Activated CD4-positive, alpha-beta T cell treated with anti-CD3 and anti-CD28 coated beads, Interleukin-2, amount 10 ng/mL, durations not matched to agents 7 days and 5 days (primary cell): ENCODE data around the gene B3GAT3. TPM values are rescaled to one million over a fixed set of nuclear protein-coding genes. Genes with fewer than 3 reads are reported as not detected.
A peak's percentile ranks its signal among the peaks of the same experiment; 100 is the strongest.

Experiments used
- CTCF ChIA-PET: fragments of 350-600 bp; sonication (Branson Sonifier 250); formaldehyde crosslinking; loops from one replicate; lab custom pipeline; 2021; ENCODE audit warnings: antibody characterized with exemption; lab: Charles Lee
- POLR2A ChIA-PET: fragments of 350-600 bp; sonication (Branson Sonifier 250); formaldehyde crosslinking; loops from one replicate; lab custom pipeline; 2021; ENCODE audit warnings: antibody characterized with exemption; lab: Charles Lee
- DNase-seq: peaks from one replicate; pipeline ENCODE4 v3.0.0-alpha.2; 2020
- H3K27ac Mint-ChIP-seq: one replicate; pipeline ENCODE4 v1.8.0; 2021; ENCODE audit warnings: mild to moderate bottlenecking, moderate library complexity, mixed read lengths
- H3K27me3 Mint-ChIP-seq: one replicate; pipeline ENCODE4 v1.8.0; 2021; ENCODE audit warnings: mixed read lengths
- H3K36me3 Mint-ChIP-seq: one replicate; pipeline ENCODE4 v1.8.0; 2021; ENCODE audit warnings: low read depth, mixed read lengths
- H3K4me1 Mint-ChIP-seq: one replicate; pipeline ENCODE4 v1.8.0; 2021; ENCODE audit warnings: mixed read lengths
- H3K4me3 Mint-ChIP-seq: one replicate; pipeline ENCODE4 v1.8.0; 2021; ENCODE audit warnings: mild to moderate bottlenecking, moderate library complexity, mixed read lengths
- H3K9me3 Mint-ChIP-seq: one replicate; pipeline ENCODE4 v1.8.0; 2021; ENCODE audit warnings: mixed read lengths
- total RNA-seq, 2 experiments: library from RNA; stranded (reverse); gene quantifications; one replicate each; pipeline ENCODE4 v1.2.3, GENCODE V29; 2021

Gene B3GAT3
- total RNA-seq = 10 to 100 TPM; 63.4 to 71.1 TPM

- peak within 1 kb of the TSS; percentile 85 for H3K4me3 Mint-ChIP-seq
- H3K27ac Mint-ChIP-seq = peak within 1 kb of the TSS; percentile 98
- POLR2A ChIA-PET = interaction anchor here (0.6 to 1.7 kb wide), 3 partner anchors 29 to 43 kb away, joined by 3 to 9 read pairs (median 4); partner anchors contain the start of genes C11orf98, CSKMT and TUT1
- DNase-seq = peak; percentile 98
- peaks cover 36% of the 10 kb centered on the region for H3K36me3 Mint-ChIP-seq
- CTCF ChIA-PET = interaction anchor here (1.0 to 4.7 kb wide), 14 partner anchors 8 to 164 kb away, joined by 3 to 40 read pairs (median 4); partner anchors contain the start of genes EML3, LBHD1, ROM1 and ZBTB3
- H3K4me1 Mint-ChIP-seq = peaks cover 27% of the 10 kb centered on the region
- no peaks in the 10 kb centered on the region for H3K27me3 Mint-ChIP-seq
- no peaks in the 10 kb centered on the region for H3K9me3 Mint-ChIP-seq
Observed at GRCh38 chr11:62621567-62622470, at the start of gene B3GAT3. Gene B3GAT3, minus strand, starts transcription at chr11:62621986. Its CDS starts 39 bp downstream, at chr11:62621947.

GRCh38 chr11:62671236-62671607, 49.4 kb upstream of the B3GAT3 start:
- CTCF ChIA-PET = interaction anchor here (0.7 to 2.5 kb wide), 14 partner anchors 8 to 247 kb away, joined by 3 to 11 read pairs (median 5); partner anchors contain the start of genes BSCL2, GNG3, HNRNPUL2 and SLC3A2
- H3K36me3 Mint-ChIP-seq = peaks cover 56% of the 10 kb centered on the region
- H3K4me3 Mint-ChIP-seq = peak overlapping the region; percentile 99
- POLR2A ChIA-PET = interaction anchor here (0.7 to 1.4 kb wide), 7 partner anchors 18 to 182 kb away, joined by 3 to 5 read pairs (median 3); partner anchors contain the start of genes INTS5 and MTA2
- H3K9me3 Mint-ChIP-seq = no peaks in the 10 kb centered on the region
- no peaks in the 10 kb centered on the region for H3K27me3 Mint-ChIP-seq
- H3K27ac Mint-ChIP-seq = peak overlapping the region; percentile 98
- DNase-seq = no peak
- H3K4me1 Mint-ChIP-seq = peaks cover 61% of the 10 kb centered on the region

- H3K4me1 Mint-ChIP-seq = peaks cover 57% of the 10 kb centered on the region
- POLR2A ChIA-PET = interaction anchor here (0.6 to 0.8 kb wide), 2 partner anchors 119 to 184 kb away, joined by 3 read pairs; no protein-coding TSS in a partner anchor
- DNase-seq = no peak
- CTCF ChIA-PET = interaction anchor here (0.7 to 2.5 kb wide), 8 partner anchors 13 to 610 kb away, joined by 3 to 8 read pairs (median 3); partner anchors contain the start of gene ROM1
- peak overlapping the region; percentile 98 for H3K27ac Mint-ChIP-seq
- H3K27me3 Mint-ChIP-seq = no peaks in the 10 kb centered on the region
- H3K36me3 Mint-ChIP-seq = peaks cover 58% of the 10 kb centered on the region
- no peaks in the 10 kb centered on the region for H3K9me3 Mint-ChIP-seq
- peak overlapping the region; percentile 99 for H3K4me3 Mint-ChIP-seq
Observed at GRCh38 chr11:62669420-62670161, 47.8 kb upstream of the B3GAT3 start.

GRCh38 chr11:62667460-62667859, 45.7 kb upstream of the B3GAT3 start:
- CTCF ChIA-PET = interaction anchor here (0.8 to 1.9 kb wide), 9 partner anchors 10 to 172 kb away, joined by 3 to 6 read pairs (median 3); partner anchors contain the start of genes TUT1 and WDR74
- peak overlapping the region; percentile 78 for H3K27ac Mint-ChIP-seq
- no peaks in the 10 kb centered on the region for H3K9me3 Mint-ChIP-seq
- H3K36me3 Mint-ChIP-seq = peaks cover 59% of the 10 kb centered on the region
- POLR2A ChIA-PET = interaction anchor here (0.8 kb wide), 1 partner anchor 66 kb away, joined by 3 read pairs; the partner anchor contains the start of gene MTA2
- peak overlapping the region; percentile 98 for H3K4me3 Mint-ChIP-seq
- no peaks in the 10 kb centered on the region for H3K27me3 Mint-ChIP-seq
- H3K4me1 Mint-ChIP-seq = peaks cover 53% of the 10 kb centered on the region
- DNase-seq = no peak

- H3K27ac Mint-ChIP-seq = peak overlapping the region; percentile 93
- POLR2A ChIA-PET = interaction anchor here (1.0 to 1.1 kb wide), 2 partner anchors 59 to 189 kb away, joined by 3 to 7 read pairs; no protein-coding TSS in a partner anchor
- H3K27me3 Mint-ChIP-seq = no peaks in the 10 kb centered on the region
- CTCF ChIA-PET = interaction anchor here (0.8 to 3.0 kb wide), 8 partner anchors 7 to 215 kb away, joined by 3 to 7 read pairs (median 4); partner anchors contain the start of genes SLC3A2 and TUT1
- H3K4me1 Mint-ChIP-seq = peaks cover 49% of the 10 kb centered on the region
- peaks cover 51% of the 10 kb centered on the region for H3K36me3 Mint-ChIP-seq
- no peak for DNase-seq
- H3K9me3 Mint-ChIP-seq = no peaks in the 10 kb centered on the region
- H3K4me3 Mint-ChIP-seq = peak overlapping the region; percentile 98
Observed at GRCh38 chr11:62666259-62666926, 44.6 kb upstream of the B3GAT3 start.

- peaks cover 47% of the 10 kb centered on the region for H3K36me3 Mint-ChIP-seq
- peaks cover 45% of the 10 kb centered on the region for H3K4me1 Mint-ChIP-seq
- POLR2A ChIA-PET = interaction anchor here (0.6 to 1.8 kb wide), 18 partner anchors 9 to 190 kb away, joined by 3 to 14 read pairs (median 7); partner anchors contain the start of genes B3GAT3, GANAB, INTS5 and TUT1
Observed at GRCh38 chr11:62665599-62666258, 43.9 kb upstream of the B3GAT3 start.

GRCh38 chr11:62665075-62665598, 43.4 kb upstream of the B3GAT3 start, which contains the start of the genes C11orf98 and CSKMT:
Gene C11orf98, minus strand, starts transcription at chr11:62665210. Its CDS starts 41 bp downstream, at chr11:62665169.
Gene CSKMT, plus strand, starts transcription at chr11:62665312. Its CDS starts 568 bp downstream, at chr11:62665880.
- H3K27me3 Mint-ChIP-seq = no peaks in the 10 kb centered on the region
- H3K9me3 Mint-ChIP-seq = no peaks in the 10 kb centered on the region
- peak within 1 kb of the TSS; percentile 93 for H3K27ac Mint-ChIP-seq
- POLR2A ChIA-PET = interaction anchor here (0.6 to 1.8 kb wide), 26 partner anchors 8 to 214 kb away, joined by 3 to 14 read pairs (median 5); partner anchors contain the start of genes B3GAT3, EEF1G, GANAB and INTS5
- H3K36me3 Mint-ChIP-seq = peaks cover 49% of the 10 kb centered on the region
- CTCF ChIA-PET = interaction anchor here (0.5 to 3.0 kb wide), 22 partner anchors 8 to 271 kb away, joined by 3 to 17 read pairs (median 4); partner anchors contain the start of genes EML3, INTS5, MTA2 and SLC3A2
- peaks cover 41% of the 10 kb centered on the region for H3K4me1 Mint-ChIP-seq
- peak within 1 kb of the TSS; percentile 98 for H3K4me3 Mint-ChIP-seq
- peak; percentile 96 for DNase-seq

More at GRCh38 chr11:62665599-62666258, 43.9 kb upstream of the B3GAT3 start:
- DNase-seq = peak; percentile 56
- CTCF ChIA-PET = interaction anchor here (0.5 to 3.0 kb wide), 19 partner anchors 8 to 216 kb away, joined by 3 to 17 read pairs (median 4); partner anchors contain the start of genes INTS5, MTA2, SLC3A2 and TUT1
- H3K4me3 Mint-ChIP-seq = peak overlapping the region; percentile 98
- no peaks in the 10 kb centered on the region for H3K9me3 Mint-ChIP-seq
- H3K27me3 Mint-ChIP-seq = no peaks in the 10 kb centered on the region
- peak overlapping the region; percentile 93 for H3K27ac Mint-ChIP-seq

- ChIA-PET POLR2A (interaction anchor here (0.6 to 1.8 kb wide), 22 partner anchors 8 to 213 kb away, joined by 3 to 14 read pairs (median 6); partner anchors contain the start of genes B3GAT3, EEF1G, GANAB and INTS5), CTCF (interaction anchor here (0.7 to 3.0 kb wide), 21 partner anchors 8 to 270 kb away, joined by 3 to 17 read pairs (median 4); partner anchors contain the start of genes EML3, INTS5, MTA2 and SLC3A2)
- H3K4me3 Mint-ChIP-seq = peak overlapping the region; percentile 98
- H3K27ac Mint-ChIP-seq = peak overlapping the region; percentile 93
- H3K36me3 Mint-ChIP-seq = peaks cover 48% of the 10 kb centered on the region
- DNase-seq = peak; percentile 66
- H3K4me1 Mint-ChIP-seq = peaks cover 35% of the 10 kb centered on the region
- no peaks in the 10 kb centered on the region for H3K9me3 Mint-ChIP-seq
- H3K27me3 Mint-ChIP-seq = no peaks in the 10 kb centered on the region
Observed at GRCh38 chr11:62664405-62665074, 42.8 kb upstream of the B3GAT3 start.

- H3K36me3 Mint-ChIP-seq = peaks cover 6% of the 10 kb centered on the region
- no peak overlapping the region for H3K4me3 Mint-ChIP-seq
- peaks cover 17% of the 10 kb centered on the region for H3K4me1 Mint-ChIP-seq
- DNase-seq = no peak
- ChIA-PET CTCF (interaction anchor here (0.5 to 1.6 kb wide), 7 partner anchors 8 to 205 kb away, joined by 3 to 7 read pairs (median 4); partner anchors contain the start of genes C11orf98 and CSKMT), POLR2A (interaction anchor here (1.3 kb wide), 1 partner anchor 8 kb away, joined by 7 read pairs; the partner anchor contains the start of genes C11orf98 and CSKMT)
- H3K27ac Mint-ChIP-seq = no peak overlapping the region
- no peaks in the 10 kb centered on the region for H3K27me3 Mint-ChIP-seq
- H3K9me3 Mint-ChIP-seq = no peaks in the 10 kb centered on the region
Observed at GRCh38 chr11:62656796-62657429, 35.1 kb upstream of the B3GAT3 start.
